GM12891 (cell line): Measurements from ENCODE around the gene MCTP1.

Experiments used
- DNase-seq: peaks from one replicate; pipeline ENCODE4 v3.0.0; 2011; ENCODE audit warnings: low spot score; ENCODE audit not compliant: insufficient read length
- FAIRE-seq: peaks from 2 replicates; lab custom pipeline; 2011; peaks lifted over from hg19 to GRCh38; lab: Jason Lieb, UNC
- PAX5 ChIP-seq: IDR thresholded peaks from 2 replicates; pipeline ENCODE4 v1.6.1; 2011; ENCODE audit warnings: low read length, moderate library complexity, mild to moderate bottlenecking; ENCODE audit not compliant: insufficient read depth, severe bottlenecking
- POLR2A ChIP-seq: IDR thresholded peaks from 2 replicates; pipeline ENCODE4 v1.6.1; 2011; ENCODE audit warnings: low read depth, low read length, control low read depth
- POLR2AphosphoS5 ChIP-seq: IDR thresholded peaks from 2 replicates; pipeline ENCODE4 v1.6.1; 2011; ENCODE audit warnings: low read depth, low read length, control low read depth
- POU2F2 ChIP-seq: IDR thresholded peaks from 2 replicates; pipeline ENCODE4 v1.6.1; 2011; ENCODE audit warnings: low read depth, mild to moderate bottlenecking, control low read depth, low read length, moderate library complexity
- SPI1 ChIP-seq: IDR thresholded peaks from 2 replicates; pipeline ENCODE4 v1.6.1; 2011; ENCODE audit warnings: low read depth, low read length, control low read depth
- TAF1 ChIP-seq: IDR thresholded peaks from 2 replicates; pipeline ENCODE4 v1.6.1; 2011; ENCODE audit warnings: low read depth, low read length, control low read depth

The MCTP1 gene

DNA sequence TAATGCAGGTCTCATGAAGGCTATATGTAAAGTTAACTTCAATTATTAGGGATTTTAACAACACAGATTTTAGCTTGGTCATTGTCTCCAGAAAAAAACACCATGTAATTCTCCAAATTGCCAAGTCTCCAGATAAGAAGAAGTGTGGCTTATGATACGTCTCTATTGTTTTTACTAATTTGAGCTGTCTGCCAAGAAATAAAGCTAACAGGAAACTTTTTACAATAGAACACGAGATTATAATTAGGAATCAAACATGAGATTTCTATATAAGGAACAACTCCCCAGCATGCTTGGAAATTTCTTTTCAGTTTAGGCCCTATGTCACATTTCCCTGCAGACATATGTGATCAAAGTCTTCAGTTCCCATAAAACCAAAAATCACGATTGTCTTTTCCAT lies 142.7 kb downstream of the MCTP1 start:
- TF ChIP-seq PAX5, result no peak
- TF ChIP-seq POLR2AphosphoS5, result no peak
- TF ChIP-seq TAF1, result no peak
- no peak for TF ChIP-seq POLR2A
- no peak for TF ChIP-seq POU2F2
- no peak for TF ChIP-seq SPI1
- FAIRE-seq (no peak), DNase-seq (no peak)

DNA sequence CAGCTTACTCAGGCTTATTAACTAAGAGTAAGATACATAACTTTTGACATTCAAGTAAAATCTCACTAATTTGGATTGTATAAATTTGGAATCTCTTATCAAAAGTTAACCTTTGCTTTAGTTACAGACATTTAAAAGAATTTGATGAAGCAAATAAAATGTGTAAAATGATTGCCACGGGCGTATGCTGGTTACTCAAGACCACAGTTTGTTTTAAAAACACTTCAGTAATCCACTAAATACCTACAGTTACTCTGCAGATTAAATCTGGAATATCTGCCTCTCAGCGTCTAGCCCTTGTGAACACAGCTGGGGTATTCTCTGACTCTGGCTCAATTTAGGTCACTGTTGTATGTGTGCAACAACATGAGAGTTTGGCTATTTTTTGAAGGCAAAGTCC lies 143.8 kb downstream of the MCTP1 start:
- TF ChIP-seq PAX5 (no peak), POU2F2 (no peak), SPI1 (no peak), POLR2A (no peak), POLR2AphosphoS5 (no peak), TAF1 (no peak)
- DNase-seq (no peak), FAIRE-seq (no peak)

- FAIRE-seq (no peak), DNase-seq (no peak)
- TF ChIP-seq POLR2A (no peak), PAX5 (no peak), TAF1 (no peak), SPI1 (no peak), POU2F2 (no peak), POLR2AphosphoS5 (no peak)
These were observed 150.6 kb downstream of the MCTP1 start for GRCh38 chr5:95134326-95134725.

- DNase-seq (no peak), FAIRE-seq (no peak)
- TF ChIP-seq POLR2A (no peak), POU2F2 (no peak), TAF1 (no peak), PAX5 (no peak), POLR2AphosphoS5 (no peak), SPI1 (no peak)
These were observed 152.8 kb downstream of the MCTP1 start for GRCh38 chr5:95132096-95132495.

DNA sequence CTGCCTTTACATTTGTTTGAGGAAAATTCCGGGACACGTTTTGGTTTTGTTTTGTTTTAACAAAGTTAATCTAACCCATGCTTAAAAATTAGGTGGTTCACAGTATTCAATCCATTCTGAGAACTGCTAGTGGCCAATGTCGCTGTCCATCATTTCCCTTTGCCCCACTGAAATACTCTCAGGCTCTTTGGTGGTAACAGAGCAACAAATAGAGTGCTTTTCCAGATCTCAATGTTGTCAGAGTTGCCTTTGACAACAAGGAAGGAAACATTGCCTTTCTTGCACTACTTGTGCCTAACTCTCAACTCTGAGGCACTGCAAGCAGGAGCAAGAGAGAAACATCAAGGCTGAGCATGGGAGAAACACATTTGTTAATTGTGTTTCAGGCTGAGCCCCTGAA lies 154.0 kb downstream of the MCTP1 start:
- TF ChIP-seq POLR2A, result no peak
- no peak for TF ChIP-seq POLR2AphosphoS5
- no peak for TF ChIP-seq SPI1
- no peak for TF ChIP-seq PAX5
- TF ChIP-seq TAF1, result no peak
- no peak for TF ChIP-seq POU2F2
- FAIRE-seq (no peak), DNase-seq (no peak)

DNA sequence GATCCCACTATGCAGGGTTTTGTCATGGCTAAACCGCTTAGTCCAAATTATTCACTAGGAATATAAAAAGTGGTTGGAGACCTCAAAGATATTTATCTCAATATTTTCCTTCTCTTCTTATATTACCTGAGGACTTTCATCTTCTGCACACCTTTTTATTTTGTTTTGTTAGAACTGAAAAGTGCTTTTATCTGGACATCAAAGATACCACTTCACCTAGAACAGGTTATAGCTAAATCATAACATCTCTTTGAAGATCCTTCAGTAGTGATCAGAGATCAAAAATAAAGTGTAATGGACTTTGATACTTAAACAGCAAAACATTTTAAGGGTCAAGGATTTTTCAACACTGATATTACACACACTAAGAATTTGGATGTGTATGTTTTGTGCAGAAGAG lies 160.2 kb downstream of the MCTP1 start:
- no peak for FAIRE-seq
- TF ChIP-seq POLR2AphosphoS5 (no peak), SPI1 (no peak), TAF1 (no peak), PAX5 (no peak), POU2F2 (no peak), POLR2A (no peak)
- no peak for DNase-seq

DNA sequence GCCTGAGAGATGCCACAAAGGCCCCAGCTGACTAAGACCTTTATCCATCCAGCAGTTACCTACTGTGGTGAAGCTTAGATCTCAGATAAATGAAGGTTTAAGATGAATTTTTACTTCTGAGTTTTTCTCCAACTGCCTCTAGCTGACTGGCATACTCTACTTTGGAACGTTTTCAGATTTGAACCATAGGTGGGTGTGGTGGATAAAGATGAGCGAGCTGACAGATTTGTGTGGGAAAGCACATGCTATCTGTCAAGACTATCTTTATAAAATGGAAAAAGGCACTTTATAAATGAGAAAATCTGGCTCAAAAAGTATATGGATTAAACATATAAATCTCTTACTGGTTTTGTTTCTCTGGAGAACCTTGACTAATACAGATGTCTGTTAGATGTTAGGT lies 160.8 kb downstream of the MCTP1 start:
- FAIRE-seq, result no peak

DNA sequence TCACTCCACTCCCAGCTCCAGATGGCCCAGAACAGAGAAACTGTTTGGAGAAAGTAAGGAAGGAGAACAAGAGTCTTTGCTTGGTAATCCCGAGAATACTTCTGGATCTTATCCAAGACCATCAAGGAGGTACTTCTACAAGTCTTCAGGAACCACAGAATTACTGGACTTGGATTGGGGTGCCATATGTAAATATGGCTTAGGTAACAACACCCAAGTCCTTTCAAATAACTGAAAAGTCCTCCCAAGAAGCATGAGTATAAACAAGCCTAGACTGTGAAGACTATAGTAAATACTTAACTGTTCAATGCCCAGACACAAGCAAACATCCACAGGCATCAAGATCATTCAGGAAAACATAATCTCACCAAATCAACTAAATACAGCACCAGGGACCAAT lies 170.0 kb downstream of the MCTP1 start:
- no peak for FAIRE-seq
- TF ChIP-seq PAX5, result no peak
- TF ChIP-seq POLR2AphosphoS5, result no peak
- TF ChIP-seq SPI1, result no peak
- TF ChIP-seq TAF1, result no peak
- TF ChIP-seq POU2F2, result no peak
- no peak for TF ChIP-seq POLR2A

More for the DNA sequence above, 160.8 kb downstream of the MCTP1 start:
- TF ChIP-seq SPI1, result no peak
- no peak for TF ChIP-seq TAF1
- no peak for TF ChIP-seq POU2F2
- no peak for TF ChIP-seq POLR2AphosphoS5
- no peak for TF ChIP-seq POLR2A
- TF ChIP-seq PAX5, result no peak
- DNase-seq, result no peak

DNA sequence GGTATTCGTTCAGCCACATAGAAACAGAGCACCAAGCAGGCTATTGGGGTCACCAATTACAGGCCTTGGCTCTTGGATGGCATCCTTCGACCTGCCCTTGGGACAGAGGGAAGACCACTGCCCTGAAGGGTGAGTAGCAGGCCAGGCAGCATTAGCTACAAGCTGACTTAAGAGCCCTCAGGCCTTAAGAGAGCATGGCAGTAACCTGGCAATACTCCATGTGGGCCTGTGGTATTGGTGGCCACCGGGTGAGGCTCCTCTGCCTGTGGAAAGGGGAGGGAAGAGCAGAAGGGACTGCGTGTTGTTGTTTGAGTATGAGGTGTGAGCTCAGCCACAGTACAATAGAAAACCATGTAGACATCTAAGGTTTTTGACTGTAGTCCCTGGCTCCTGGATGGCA lies 170.6 kb downstream of the MCTP1 start:
- FAIRE-seq (no peak), DNase-seq (no peak)
- TF ChIP-seq POU2F2 (no peak), POLR2AphosphoS5 (no peak), SPI1 (no peak), TAF1 (no peak), PAX5 (no peak)

More for the DNA sequence above, 170.0 kb downstream of the MCTP1 start:
- DNase-seq, result no peak

DNA sequence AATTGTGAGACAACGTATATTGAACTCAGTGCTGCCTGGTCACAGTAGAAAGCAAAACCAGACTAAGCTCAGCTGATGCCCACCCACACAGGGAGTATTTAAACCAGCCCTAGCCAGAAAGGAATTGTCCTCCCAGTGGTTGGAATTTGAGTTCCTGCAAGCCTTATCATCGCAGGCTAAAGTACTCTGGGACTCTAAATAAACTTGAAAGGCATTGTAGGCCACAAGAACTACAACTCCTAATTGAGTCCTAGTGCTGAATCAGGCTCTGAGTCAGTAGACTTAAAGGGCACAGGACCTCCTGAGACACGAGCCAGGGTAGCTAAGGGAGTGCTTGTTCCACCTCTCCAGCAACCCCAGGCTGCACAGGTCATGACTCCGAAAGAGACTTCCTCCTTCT lies 171.4 kb downstream of the MCTP1 start:
- no peak for FAIRE-seq
- TF ChIP-seq TAF1 (no peak), POLR2AphosphoS5 (no peak), PAX5 (no peak), SPI1 (no peak), POLR2A (no peak), POU2F2 (no peak)
- DNase-seq, result no peak

DNA sequence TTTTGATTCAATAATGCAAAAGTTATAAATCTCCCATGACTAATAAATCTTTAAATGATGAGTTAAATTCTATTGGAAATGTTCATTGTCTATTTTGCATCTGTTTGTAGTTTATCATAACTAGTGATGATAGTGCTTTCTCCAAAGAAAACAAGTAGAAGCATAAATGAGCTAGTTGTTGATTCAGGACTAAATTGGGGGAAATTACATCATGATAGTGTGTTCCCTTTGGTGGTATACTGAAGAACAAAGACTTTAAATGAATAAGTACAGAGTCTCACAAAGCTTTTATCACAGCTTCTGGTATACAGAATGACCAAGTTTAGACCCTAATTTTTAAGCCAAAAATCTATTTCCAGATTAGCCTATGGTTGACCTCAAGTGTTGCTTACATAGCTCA lies 173.8 kb downstream of the MCTP1 start:
- no peak for TF ChIP-seq POLR2AphosphoS5
- no peak for TF ChIP-seq PAX5
- FAIRE-seq (no peak), DNase-seq (no peak)
